HCT116 (cell line): ENCODE data around the gene EPS15. TPM values are rescaled to one million over a fixed set of nuclear protein-coding genes. Genes with fewer than 3 reads are reported as not detected.

ENCODE experiments used
- ATAC-seq: fragments of 200-7000 bp; cut with Tn5 transposase; 2 replicates; pipeline ENCODE4 v1.9.1; 2020; ENCODE audit warnings: mild to moderate bottlenecking, moderate library complexity
- BruUV-seq: library from RNA; stranded (reverse); fragments of 400-500 nt; replicated peaks from 2 replicates; lab custom pipeline; 2021; lab: Mats Ljungman, UMichigan
- CTCF ChIA-PET: fragments of 300-600 bp; sonication (Branson Sonifier 250); formaldehyde crosslinking; loops from one replicate; lab custom pipeline; 2021; ENCODE audit warnings: antibody characterized with exemption; lab: Charles Lee
- POLR2A ChIA-PET: fragments of 300-600, 350-600 bp; sonication (Branson Sonifier 250); formaldehyde crosslinking; loops from one replicate; lab custom pipeline; 2021; ENCODE audit warnings: antibody characterized with exemption; lab: Charles Lee
- RAD21 ChIA-PET, 2 experiments: fragments of 300-600 bp; sonication (Branson Sonifier 250); formaldehyde crosslinking; loops; one replicate each; lab custom pipeline; 2023; ENCODE audit warnings: low total read pairs in 2 of 2; ENCODE audit not compliant: uncharacterized antibody in 2 of 2, unreplicated experiment in 2 of 2, low non-redundant PET in 1 of 2; lab: Charles Lee
- DNase-seq: peaks from one replicate; pipeline ENCODE4 v3.0.0-alpha.2; 2010; ENCODE audit warnings: low read depth, low spot score
- H2AFZ ChIP-seq: fragments of 200-600 bp; shearing (Covaris generic), sonication (generic); 2 replicates; pipeline ENCODE4 v1.6.1; 2017; ENCODE audit warnings: low read depth, mixed run types, mixed read lengths, antibody characterized with exemption, low read length; ENCODE audit not compliant: poor library complexity, severe bottlenecking
- H3K27ac ChIP-seq: 2 replicates; pipeline ENCODE4 v1.5.1; 2012; ENCODE audit warnings: low read depth, low read length
- H3K27me3 ChIP-seq: fragments of 200-600 bp; sonication (generic); 2 replicates; pipeline ENCODE4 v1.6.1; 2016; ENCODE audit warnings: mixed run types, low read length, mixed read lengths; ENCODE audit not compliant: insufficient read depth
- H3K36me3 ChIP-seq, 2 experiments: fragments of 200-500 bp in 1 of 2; fragments of 200-600 bp in 1 of 2; sonication (Bioruptor generic) in 1 of 2; sonication (generic) in 1 of 2; 2 replicates each; pipeline versions ENCODE4 v1.5.1 to v1.6.1; 2014 to 2016; ENCODE audit warnings: low read length in 2 of 2, inconsistent platforms in 1 of 2, mixed read lengths in 1 of 2, mixed run types in 1 of 2; ENCODE audit not compliant: insufficient read depth in 2 of 2, control insufficient read depth in 1 of 2
- H3K4me1 ChIP-seq, 2 experiments: fragments of 200-600 bp in 1 of 2; sonication (generic) in 1 of 2; 2 replicates each; pipeline versions ENCODE4 v1.5.1 to v1.6.1; 2012 to 2017; ENCODE audit warnings: low read length in 2 of 2, inconsistent platforms in 1 of 2, mild to moderate bottlenecking in 1 of 2, mixed read lengths in 1 of 2, mixed run types in 1 of 2, moderate library complexity in 1 of 2; ENCODE audit not compliant: insufficient read depth in 2 of 2, control insufficient read depth in 1 of 2
- H3K4me2 ChIP-seq: fragments of 200-600 bp; sonication (generic); 2 replicates; pipeline ENCODE4 v1.6.1; 2017; ENCODE audit warnings: mixed run types, low read length, mixed read lengths
- H3K4me3 ChIP-seq, 2 experiments: fragments of 200-600 bp in 1 of 2; sonication (generic) in 1 of 2; replicated peaks in 1 of 2; 2 replicates each; pipeline ENCODE4 v1.5.1; 2011 to 2016; ENCODE audit warnings: low read length in 2 of 2, control low read depth in 1 of 2, low read depth in 1 of 2, mild to moderate bottlenecking in 1 of 2, mixed read lengths in 1 of 2, mixed run types in 1 of 2
- H3K79me2 ChIP-seq: fragments of 200-600 bp; sonication (generic); 2 replicates; pipeline ENCODE4 v1.6.1; 2017; ENCODE audit warnings: mild to moderate bottlenecking, mixed run types, low read length, moderate library complexity, mixed read lengths; ENCODE audit not compliant: insufficient read depth
- H3K9ac ChIP-seq: fragments of 200-600 bp; sonication (generic); 2 replicates; pipeline ENCODE4 v1.6.1; 2016; ENCODE audit warnings: low read length, mixed read lengths
- H3K9me2 ChIP-seq: fragments of 200-600 bp; sonication (generic), shearing (Covaris generic); 2 replicates; pipeline ENCODE4 v1.6.1; 2017; ENCODE audit warnings: mixed run types, mild to moderate bottlenecking, moderate library complexity; ENCODE audit not compliant: insufficient read depth
- H3K9me3 ChIP-seq, 2 experiments: fragments of 200-500 bp in 1 of 2; fragments of 200-600 bp in 1 of 2; sonication (Bioruptor generic) in 1 of 2; sonication (generic) in 1 of 2; 2 replicates each; pipeline ENCODE4 v1.6.1; 2014 to 2017; ENCODE audit warnings: low read length in 2 of 2, mixed read lengths in 2 of 2, inconsistent platforms in 1 of 2, low read depth in 1 of 2, mild to moderate bottlenecking in 1 of 2, mixed run types in 1 of 2, moderate library complexity in 1 of 2; ENCODE audit not compliant: control insufficient read depth in 1 of 2, insufficient read depth in 1 of 2
- H4K20me1 ChIP-seq: fragments of 200-600 bp; sonication (generic), shearing (Covaris generic); 2 replicates; pipeline ENCODE4 v1.6.1; 2017; ENCODE audit warnings: mixed run types, mild to moderate bottlenecking, moderate library complexity; ENCODE audit not compliant: insufficient read depth
- CBX3 ChIP-seq: IDR thresholded peaks from 2 replicates; pipeline ENCODE4 v1.6.1; 2012; ENCODE audit warnings: low read depth
- CTCF ChIP-seq, 3 experiments: fragments of 200-600 bp in 1 of 3; sonication (generic) in 1 of 3; IDR thresholded peaks in 2 of 3; conservative IDR thresholded peaks in 1 of 3; 2 replicates each; pipeline ENCODE4 v1.5.1; 2012 to 2017; ENCODE audit warnings: low read depth in 2 of 3, low read length in 2 of 3, antibody characterized with exemption in 1 of 3, borderline replicate concordance in 1 of 3, control low read depth in 1 of 3, mild to moderate bottlenecking in 1 of 3, mixed read lengths in 1 of 3, mixed run types in 1 of 3, moderate library complexity in 1 of 3; ENCODE audit not compliant: insufficient read depth in 1 of 3
- EGR1 ChIP-seq: IDR thresholded peaks from 2 replicates; pipeline ENCODE4 v1.6.1; 2012; ENCODE audit warnings: low read depth
- EZH2phosphoT487 ChIP-seq: fragments of 200-600 bp; IDR thresholded peaks from 2 replicates; pipeline ENCODE4 v1.6.1; 2018; ENCODE audit warnings: antibody characterized with exemption, borderline replicate concordance
- FOSL1 ChIP-seq: IDR thresholded peaks from 2 replicates; pipeline ENCODE4 v1.6.1; 2012; ENCODE audit warnings: low read depth
- POLR2A ChIP-seq: IDR thresholded peaks from 2 replicates; pipeline ENCODE4 v1.7.0; 2011; ENCODE audit warnings: borderline replicate concordance; ENCODE audit not compliant: insufficient read depth, insufficient read length; ENCODE audit errors: extremely low read depth
- SIN3A ChIP-seq: IDR thresholded peaks from 2 replicates; pipeline ENCODE4 v1.6.1; 2012; ENCODE audit warnings: low read depth
- ZFX ChIP-seq: fragments of 450-650 bp; IDR thresholded peaks from 2 replicates; pipeline ENCODE4 v1.6.1; 2017
- ZNF274 ChIP-seq: fragments of 200-500 bp; sonication (Bioruptor generic); IDR thresholded peaks from 2 replicates; pipeline ENCODE4 v1.6.1; 2014; ENCODE audit warnings: mild to moderate bottlenecking, low read depth, low read length, inconsistent platforms
- intact Hi-C: fragments of 100-400 bp; cut with micrococcal nuclease; formaldehyde crosslinking; loops from 2 replicates; pipeline ENCODE4 v1.10.0; 2022
- total RNA-seq: library from RNA; stranded (reverse); gene quantifications from one replicate; pipeline ENCODE4 v1.2.1, GENCODE V29; 2021; ENCODE audit not compliant: unreplicated experiment

The EPS15 gene
- total RNA-seq, 1 experiment from 2014 or later: 41.2 TPM

- intact Hi-C loops: no loop called here
- no peak overlapping the region for H2AFZ ChIP-seq
- ATAC-seq: no peak
- H3K9me2 ChIP-seq: no peaks in the 10 kb centered on the region
- no peaks in the 10 kb centered on the region for H3K36me3 ChIP-seq
- H3K4me2 ChIP-seq: no peak overlapping the region
- H3K27ac ChIP-seq: no peak overlapping the region
- H3K27me3 ChIP-seq: no peaks in the 10 kb centered on the region
- CTCF ChIA-PET: no interaction called here
- no TSS peak for BruUV-seq
- POLR2A ChIA-PET: no interaction called here
- no peaks in the 10 kb centered on the region for H3K9me3 ChIP-seq
- RAD21 ChIA-PET: no interaction called here
- no peaks in the 10 kb centered on the region for H4K20me1 ChIP-seq
- peaks cover 9 to 26% of the 10 kb centered on the region in 2 experiments for H3K4me1 ChIP-seq
- no peaks in the 10 kb centered on the region for H3K79me2 ChIP-seq
- no peak overlapping the region for H3K9ac ChIP-seq
- H3K4me3 ChIP-seq: no peak overlapping the region
- no peak for TF ChIP-seq CTCF (IDR thresholded peaks at IDR 0.05 in 2 of 3, conservative IDR thresholded peaks at IDR 0.05 in 1 of 3; ENCODE audit: borderline replicate concordance in 1 of 3, insufficient read depth in 1 of 3, low read depth in 2 of 3, low read length in 2 of 3)
- no peak for TF ChIP-seq EZH2phosphoT487
- no peak for TF ChIP-seq CBX3
- TF ChIP-seq ZFX: no peak
- TF ChIP-seq FOSL1: no peak
- no peak for TF ChIP-seq SIN3A
- no peak for TF ChIP-seq EGR1
- TF ChIP-seq ZNF274: no peak
- DNase-seq: no peak
Measured at GRCh38 chr1:51309291-51309690, 209.8 kb downstream of the EPS15 start.

- Histone ChIP-seq H3K9me2 (no peaks in the 10 kb centered on the region), H3K4me1 (peaks cover 3 to 19% of the 10 kb centered on the region in 2 experiments; a peak in 3 of 4 replicates), H3K27ac (no peak overlapping the region), H3K4me2 (no peak overlapping the region), H2AFZ (no peak overlapping the region), H4K20me1 (no peaks in the 10 kb centered on the region), H3K27me3 (no peaks in the 10 kb centered on the region), H3K79me2 (no peaks in the 10 kb centered on the region), H3K4me3 (no peak overlapping the region), H3K9ac (no peak overlapping the region), H3K36me3 (no peaks in the 10 kb centered on the region), H3K9me3 (no peaks in the 10 kb centered on the region)
- ChIA-PET CTCF (no interaction called here), RAD21 (no interaction called here), POLR2A (no interaction called here)
- intact Hi-C loops: no loop called here
- DNase-seq: no peak
- BruUV-seq: no TSS peak
- ATAC-seq: no peak
- TF ChIP-seq POLR2A: no peak
Measured at GRCh38 chr1:51308636-51309035, 210.4 kb downstream of the EPS15 start.
